ENCODE measurements around the gene VAV2.

DNA sequence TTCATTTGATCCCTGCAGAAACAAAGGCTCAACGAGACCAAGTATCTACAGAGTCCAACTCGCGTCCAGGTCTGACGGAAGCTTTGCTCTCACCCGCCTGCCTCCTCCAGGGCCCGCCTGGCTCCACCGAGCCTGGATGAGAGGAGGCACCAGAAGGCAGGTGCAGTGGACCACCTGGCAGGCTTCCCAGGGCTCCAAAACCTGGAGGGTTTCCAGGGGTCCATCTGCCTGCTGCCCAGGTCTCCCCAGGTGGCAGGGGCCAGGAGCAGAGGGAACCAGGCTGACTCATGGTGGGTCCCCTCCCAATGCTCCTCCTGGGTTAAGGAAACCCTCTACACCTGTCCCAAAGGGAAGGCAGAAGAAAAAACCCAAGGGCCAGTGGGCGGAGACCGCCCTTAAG is 59.5 kb downstream of the VAV2 start:
- TF ChIP-seq EP300 (IDR thresholded peaks at IDR 0.05; ENCODE audit: borderline replicate concordance) (no peak), TAF1 (IDR thresholded peaks at IDR 0.05; ENCODE audit: low read depth) (no peak)
